ENCODE measurements around the gene PPFIA4. TPM values are rescaled to one million over a fixed set of nuclear protein-coding genes. Genes with fewer than 3 reads are reported as not detected.

Gene PPFIA4
- total RNA-seq, 2 experiments from 2014 or later: 0.93 to 0.98 TPM

GRCh38 chr1:203063287-203063686 is 37.0 kb downstream of the PPFIA4 start:
- H3K36me3 ChIP-seq (ENCODE audit: insufficient read depth, low read length): no peaks in the 10 kb centered on the region
- H3K27ac ChIP-seq (ENCODE audit: low read depth in 1 of 2, low read length in 2 of 2): no peak overlapping the region
- ChIA-PET POLR2A (no interaction called here), CTCF (no interaction called here)
- Mint-ChIP-seq H3K4me1 (ENCODE audit: low read depth) (no peaks in the 10 kb centered on the region), H3K27me3 (no peaks in the 10 kb centered on the region), H3K9me3 (no peaks in the 10 kb centered on the region), H3K27ac (no peak overlapping the region), H3K4me3 (no peak overlapping the region), H3K36me3 (ENCODE audit: low read depth) (no peaks in the 10 kb centered on the region)
- TF ChIP-seq CTCF (IDR thresholded peaks at IDR 0.05): no peak
- intact Hi-C loops (cut with DNase I, micrococcal nuclease): loop anchor here in 1 of 2 experiments (10.0 kb wide), 1 partner anchor 372 kb away; no protein-coding TSS in a partner anchor
- H3K9me3 ChIP-seq (ENCODE audit: control insufficient read depth in 1 of 2, insufficient read depth in 1 of 2, low read length in 2 of 2): no peaks in the 10 kb centered on the region
- ATAC-seq (ENCODE audit: poor library complexity) (no peak), DNase-seq (no peak)
- H3K27me3 ChIP-seq (ENCODE audit: control insufficient read depth in 1 of 2, insufficient read depth in 2 of 2, low read length in 2 of 2): no peaks in the 10 kb centered on the region
- H3K4me1 ChIP-seq (ENCODE audit: insufficient read depth, low read length): no peaks in the 10 kb centered on the region
- no peak overlapping the region for H3K4me3 ChIP-seq (ENCODE audit: low read length)

- no peaks in the 10 kb centered on the region for H3K4me1 ChIP-seq (ENCODE audit: insufficient read depth, low read length)
- Mint-ChIP-seq H3K36me3 (ENCODE audit: low read depth) (no peaks in the 10 kb centered on the region), H3K9me3 (no peaks in the 10 kb centered on the region), H3K27ac (no peak overlapping the region), H3K27me3 (no peaks in the 10 kb centered on the region), H3K4me1 (ENCODE audit: low read depth) (no peaks in the 10 kb centered on the region), H3K4me3 (no peak overlapping the region)
- POLR2A ChIA-PET: no interaction called here
- H3K9me3 ChIP-seq (ENCODE audit: control insufficient read depth in 1 of 2, insufficient read depth in 1 of 2, low read length in 2 of 2): no peaks in the 10 kb centered on the region
- H3K27me3 ChIP-seq (ENCODE audit: control insufficient read depth in 1 of 2, insufficient read depth in 2 of 2, low read length in 2 of 2): no peaks in the 10 kb centered on the region
- no peak overlapping the region for H3K4me3 ChIP-seq (ENCODE audit: low read length)
- ATAC-seq (ENCODE audit: poor library complexity): no peak
- H3K27ac ChIP-seq (ENCODE audit: low read depth in 1 of 2, low read length in 2 of 2): no peak overlapping the region
- DNase-seq: no peak
- intact Hi-C loops (cut with DNase I, micrococcal nuclease): loop anchor here in 1 of 2 experiments (10.0 kb wide), 1 partner anchor 370 kb away; no protein-coding TSS in a partner anchor
- H3K36me3 ChIP-seq (ENCODE audit: insufficient read depth, low read length): no peaks in the 10 kb centered on the region
- CTCF ChIA-PET: interaction anchor here (0.6 kb wide), 2 partner anchors 15 to 927 kb away, joined by 3 to 5 read pairs; no protein-coding TSS in a partner anchor
- TF ChIP-seq CTCF (IDR thresholded peaks at IDR 0.05): no peak
These were observed 38.9 kb downstream of the PPFIA4 start for GRCh38 chr1:203065191-203065590.

DNA sequence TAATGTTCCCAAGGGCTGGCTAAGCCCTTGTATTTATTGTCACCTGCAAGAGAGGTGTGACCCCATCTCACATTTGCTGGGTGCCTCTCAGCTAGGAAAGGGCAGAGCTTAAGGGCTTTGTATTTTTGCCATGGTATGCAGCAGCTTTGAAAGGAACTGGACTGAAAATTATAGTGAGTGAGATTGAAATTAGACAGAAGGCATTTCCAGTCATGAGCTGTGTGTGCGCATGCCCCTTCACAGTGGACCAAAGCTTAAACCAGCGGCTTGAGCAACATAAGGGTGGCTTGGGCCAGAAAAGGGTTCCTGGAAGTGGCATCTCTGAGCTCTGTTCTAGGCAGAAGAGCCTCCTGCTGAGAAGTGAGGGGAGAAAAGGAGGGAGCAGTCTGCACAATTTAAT is 39.7 kb downstream of the PPFIA4 start:
- Mint-ChIP-seq H3K4me1 (ENCODE audit: low read depth) (no peaks in the 10 kb centered on the region), H3K4me3 (no peak overlapping the region), H3K27me3 (no peaks in the 10 kb centered on the region), H3K36me3 (ENCODE audit: low read depth) (no peaks in the 10 kb centered on the region), H3K27ac (no peak overlapping the region), H3K9me3 (no peaks in the 10 kb centered on the region)
- no peak overlapping the region for H3K4me3 ChIP-seq (ENCODE audit: low read length)
- TF ChIP-seq CTCF (IDR thresholded peaks at IDR 0.05): no peak
- H3K27ac ChIP-seq (ENCODE audit: low read depth in 1 of 2, low read length in 2 of 2): no peak overlapping the region
- no peaks in the 10 kb centered on the region for H3K4me1 ChIP-seq (ENCODE audit: insufficient read depth, low read length)
- H3K9me3 ChIP-seq (ENCODE audit: control insufficient read depth in 1 of 2, insufficient read depth in 1 of 2, low read length in 2 of 2): no peaks in the 10 kb centered on the region
- DNase-seq (no peak), ATAC-seq (ENCODE audit: poor library complexity) (no peak)
- CTCF ChIA-PET: no interaction called here
- H3K27me3 ChIP-seq (ENCODE audit: control insufficient read depth in 1 of 2, insufficient read depth in 2 of 2, low read length in 2 of 2): no peaks in the 10 kb centered on the region
- intact Hi-C loops (cut with DNase I, micrococcal nuclease): loop anchor here in 1 of 2 experiments (10.0 kb wide), 1 partner anchor 369 kb away; no protein-coding TSS in a partner anchor
- no peaks in the 10 kb centered on the region for H3K36me3 ChIP-seq (ENCODE audit: insufficient read depth, low read length)
- POLR2A ChIA-PET: no interaction called here
